CD4-positive, alpha-beta T cell treated with Interleukin-10 for 1 hour (primary cell): Measurements from ENCODE around the gene CCAR1.
A peak's percentile ranks its signal among the peaks of the same experiment; 100 is the strongest.
"Not testable (repeated sequence)": the region's sequence is repeated elsewhere in the genome, so short reads cannot be mapped to it uniquely, and the experiment has no call there.

Source experiments
- DNase-seq: peaks from one replicate; pipeline ENCODE4 v3.0.0-alpha.2; 2020

Gene CCAR1

GRCh38 chr10:68828083-68828601 lies 107.1 kb downstream of the CCAR1 start:
- DNase-seq = peak; percentile 8

- no peak for DNase-seq
Measured at GRCh38 chr10:68828833-68829232, 107.8 kb downstream of the CCAR1 start.

- no peak for DNase-seq
Measured at GRCh38 chr10:68829521-68829920, 108.5 kb downstream of the CCAR1 start.

- DNase-seq = no peak
Measured at GRCh38 chr10:68829952-68830351, 108.9 kb downstream of the CCAR1 start.

GRCh38 chr10:68831961-68832455 lies 111.0 kb downstream of the CCAR1 start:
- DNase-seq = no peak

GRCh38 chr10:68832601-68833000 lies 111.6 kb downstream of the CCAR1 start:
- no peak for DNase-seq

- DNase-seq = no peak
Measured at GRCh38 chr10:68837626-68838322, 116.7 kb downstream of the CCAR1 start.

- not testable (repeated sequence) for DNase-seq
Measured at GRCh38 chr10:68840650-68841049, 119.6 kb downstream of the CCAR1 start.
